Measurements from ENCODE around the gene GAPDH.

- no peak for TF ChIP-seq NFE2L1 (CRISPR knock-in tag; IDR thresholded peaks at IDR 0.05)
- TF ChIP-seq ZNF416 (CRISPR knock-in tag; IDR thresholded peaks at IDR 0.05): no peak
- no peak for TF ChIP-seq MAX (CRISPR knock-in tag; IDR thresholded peaks at IDR 0.05)
- TF ChIP-seq ESRRA (CRISPR knock-in tag; IDR thresholded peaks at IDR 0.05; ENCODE audit: borderline replicate concordance): no peak
These were observed 38.7 kb downstream of the GAPDH start for GRCh38 chr12:6573001-6573400.
